Ascending aorta (tissue), 2 donors: ENCODE data around the gene ERVW-1. TPM values are rescaled to one million over a fixed set of nuclear protein-coding genes. Genes with fewer than 3 reads are reported as not detected.

Experiments
- DNase-seq, 2 donors: peaks; one replicate each; pipeline ENCODE4 v3.0.0-alpha.2; 2019; ENCODE audit warnings: low spot score in 2 of 2
- H3K27ac ChIP-seq, 2 donors: fragments of 200-600 bp; sonication (generic); one replicate each; pipeline ENCODE4 v1.5.1; 2016 to 2017; ENCODE audit warnings: mild to moderate bottlenecking in 1 of 2
- H3K27me3 ChIP-seq: fragments of 200-600 bp; sonication (generic); one replicate; pipeline ENCODE4 v1.5.1; 2017
- H3K36me3 ChIP-seq, 2 donors: fragments of 200-600 bp; sonication (generic); one replicate each; pipeline ENCODE4 v1.5.1; 2016
- H3K4me1 ChIP-seq, 2 donors: fragments of 200-600 bp; sonication (generic); one replicate each; pipeline ENCODE4 v1.5.1; 2016 to 2017; ENCODE audit warnings: mild to moderate bottlenecking in 1 of 2
- H3K4me3 ChIP-seq, 2 donors: fragments of 200-600 bp; sonication (generic); one replicate each; pipeline ENCODE4 v1.5.1; 2016 to 2017; ENCODE audit warnings: mild to moderate bottlenecking in 1 of 2
- H3K9me3 ChIP-seq, 2 donors: fragments of 200-600 bp; sonication (generic); one replicate each; pipeline ENCODE4 v1.5.1; 2016
- CTCF ChIP-seq, 3 experiments: fragments of 200-600 bp in 2 of 3; fragments of 450-650 bp in 1 of 3; sonication (generic) in 2 of 3; IDR thresholded peaks; one replicate each; pipeline ENCODE4 v1.5.1; 2016 to 2019; ENCODE audit warnings: antibody characterized with exemption in 3 of 3, mild to moderate bottlenecking in 1 of 3, moderate library complexity in 1 of 3
- intact Hi-C: fragments of 100-400 bp; cut with DNase I; formaldehyde crosslinking; loops from one replicate; pipeline ENCODE4 v1.15.1; 2023
- total RNA-seq: library from RNA; depleted of rRNA; stranded (reverse); fragments of >200 nt; gene quantifications from one replicate; pipeline ENCODE4 v1.1.0, GENCODE V29; 2016

The ERVW-1 gene
- total RNA-seq, 1 donor from 2014 or later: not detected

- intact Hi-C loops: loop anchor here (2.0 kb wide), 1 partner anchor 629 kb away; no protein-coding TSS in a partner anchor
- H3K4me3 ChIP-seq: peak overlapping the region in 1 of 2 donors; percentile 69
- no peaks in the 10 kb centered on the region for H3K9me3 ChIP-seq
- no peaks in the 10 kb centered on the region for H3K4me1 ChIP-seq
- no peak for DNase-seq
- H3K36me3 ChIP-seq: no peaks in the 10 kb centered on the region
- no peak for TF ChIP-seq CTCF (IDR thresholded peaks at IDR 0.05)
- no peaks in the 10 kb centered on the region for H3K27me3 ChIP-seq
- H3K27ac ChIP-seq: no peak overlapping the region
Observed at GRCh38 chr7:92425311-92425947, 52.3 kb downstream of the ERVW-1 start.

- Histone ChIP-seq H3K27me3 (no peaks in the 10 kb centered on the region), H3K27ac (no peak overlapping the region)
- intact Hi-C loops: loop anchor here (1.0 to 2.0 kb wide), 2 partner anchors 24 to 631 kb away; partner anchors contain the start of gene GATAD1
Observed at GRCh38 chr7:92423710-92424131, 54.0 kb downstream of the ERVW-1 start.

GRCh38 chr7:92422926-92423325, 54.8 kb downstream of the ERVW-1 start:
- H3K27ac ChIP-seq: no peak overlapping the region
- intact Hi-C loops: no loop called here
- H3K36me3 ChIP-seq: no peaks in the 10 kb centered on the region
- TF ChIP-seq CTCF (IDR thresholded peaks at IDR 0.05): no peak
- H3K27me3 ChIP-seq: no peaks in the 10 kb centered on the region
- no peak for DNase-seq
- no peaks in the 10 kb centered on the region for H3K4me1 ChIP-seq
- no peak overlapping the region for H3K4me3 ChIP-seq
- H3K9me3 ChIP-seq: no peaks in the 10 kb centered on the region

More at GRCh38 chr7:92423710-92424131, 54.0 kb downstream of the ERVW-1 start:
- H3K4me1 ChIP-seq: no peaks in the 10 kb centered on the region
- H3K36me3 ChIP-seq: no peaks in the 10 kb centered on the region
- peak overlapping the region; percentile 52 to 69 for H3K4me3 ChIP-seq
- DNase-seq: no peak
- H3K9me3 ChIP-seq: no peaks in the 10 kb centered on the region
- no peak for TF ChIP-seq CTCF (IDR thresholded peaks at IDR 0.05)

- TF ChIP-seq CTCF (IDR thresholded peaks at IDR 0.05): no peak
- H3K36me3 ChIP-seq: no peaks in the 10 kb centered on the region
- no peaks in the 10 kb centered on the region for H3K9me3 ChIP-seq
- no peak overlapping the region for H3K4me3 ChIP-seq
- peak in 1 of 2 donors; percentile 67 for DNase-seq
- intact Hi-C loops: no loop called here
- no peaks in the 10 kb centered on the region for H3K27me3 ChIP-seq
- no peaks in the 10 kb centered on the region for H3K4me1 ChIP-seq
- H3K27ac ChIP-seq: no peak overlapping the region
Observed at GRCh38 chr7:92421676-92422435, 55.9 kb downstream of the ERVW-1 start.

Other genes with a start within 250 kb of the ERVW-1 start
- gene KRIT1, start 232.0 kb downstream of the ERVW-1 start, total RNA-seq: 66.1 TPM
- 27.4 TPM for gene ANKIB1, start 232.0 kb downstream of the ERVW-1 start, total RNA-seq
- 20.4 TPM for gene GATAD1, start 30.5 kb downstream of the ERVW-1 start, total RNA-seq
- gene PEX1, start 50.6 kb upstream of the ERVW-1 start, total RNA-seq: 6.5 TPM
- gene RBM48, start 50.8 kb upstream of the ERVW-1 start, total RNA-seq: 2.2 TPM
- gene FAM133B, start 112.4 kb upstream of the ERVW-1 start, total RNA-seq: 0.64 TPM